Activated naive CD8-positive, alpha-beta T cell treated with anti-CD3 and anti-CD28 coated beads, Interleukin-2, amount 50 U/mL, for 24 hours (primary cell): Measurements from ENCODE around the gene MAN1B1.
A peak's percentile ranks its signal among the peaks of the same experiment; 100 is the strongest.
"Not testable (repeated sequence)": the region's sequence is repeated elsewhere in the genome, so short reads cannot be mapped to it uniquely, and the experiment has no call there.

Source experiments
- ATAC-seq: fragments of 150-1000 bp; cut with Tn5 transposase; one replicate; pipeline ENCODE4 v1.10.0; 2021
- DNase-seq: peaks from one replicate; pipeline ENCODE4 v3.0.0; 2021
- H3K27ac Mint-ChIP-seq: one replicate; pipeline ENCODE4 v1.8.0; 2021; ENCODE audit warnings: mild to moderate bottlenecking, mixed read lengths
- H3K27me3 Mint-ChIP-seq: one replicate; pipeline ENCODE4 v1.8.0; 2021; ENCODE audit warnings: mixed read lengths
- H3K36me3 Mint-ChIP-seq: one replicate; pipeline ENCODE4 v1.8.0; 2021; ENCODE audit warnings: low read depth, mixed read lengths
- H3K4me1 Mint-ChIP-seq: one replicate; pipeline ENCODE4 v1.8.0; 2021; ENCODE audit warnings: mixed read lengths
- H3K4me3 Mint-ChIP-seq: one replicate; pipeline ENCODE4 v1.8.0; 2021; ENCODE audit warnings: mild to moderate bottlenecking, moderate library complexity, mixed read lengths
- H3K9me3 Mint-ChIP-seq: one replicate; pipeline ENCODE4 v1.8.0; 2021; ENCODE audit warnings: mixed read lengths

Gene MAN1B1

DNA sequence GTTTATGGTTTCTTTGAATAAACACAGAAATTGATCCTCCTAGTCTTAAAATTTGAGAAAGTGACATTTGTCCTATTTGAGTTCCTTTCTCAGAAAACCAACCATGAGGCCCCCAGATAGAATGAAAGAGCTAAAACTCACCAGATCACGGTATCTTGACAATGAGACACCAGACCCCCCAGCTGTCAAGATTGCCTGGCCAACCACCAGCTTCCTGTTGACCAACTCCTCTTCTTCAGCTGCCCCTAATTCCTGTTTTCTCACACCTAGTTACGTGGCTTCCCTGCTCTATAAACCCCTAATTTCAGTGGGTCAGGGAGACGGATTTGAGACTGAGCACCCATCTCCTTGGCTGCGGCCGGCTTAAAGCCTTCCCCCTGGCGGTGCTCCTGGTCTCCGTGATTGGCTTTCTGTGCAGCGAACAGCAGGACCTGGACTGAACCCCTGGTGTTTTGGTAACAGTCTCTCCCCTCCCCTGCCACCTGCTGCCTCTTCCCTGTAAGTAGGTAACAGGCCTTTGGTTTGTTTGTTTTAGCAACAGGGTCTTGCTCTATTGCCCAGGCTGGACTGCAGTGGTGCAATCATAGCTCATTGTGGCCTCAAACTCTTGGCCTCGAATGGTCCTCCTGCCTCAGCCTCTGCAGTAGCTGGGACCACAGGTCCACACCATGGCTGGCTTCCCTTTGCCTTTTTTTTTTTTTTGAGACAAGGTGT lies 28.1 kb upstream of the MAN1B1 start:
- no peak for ATAC-seq
- Mint-ChIP-seq H3K4me1 (no peaks in the 10 kb centered on the region), H3K36me3 (no peaks in the 10 kb centered on the region)

DNA sequence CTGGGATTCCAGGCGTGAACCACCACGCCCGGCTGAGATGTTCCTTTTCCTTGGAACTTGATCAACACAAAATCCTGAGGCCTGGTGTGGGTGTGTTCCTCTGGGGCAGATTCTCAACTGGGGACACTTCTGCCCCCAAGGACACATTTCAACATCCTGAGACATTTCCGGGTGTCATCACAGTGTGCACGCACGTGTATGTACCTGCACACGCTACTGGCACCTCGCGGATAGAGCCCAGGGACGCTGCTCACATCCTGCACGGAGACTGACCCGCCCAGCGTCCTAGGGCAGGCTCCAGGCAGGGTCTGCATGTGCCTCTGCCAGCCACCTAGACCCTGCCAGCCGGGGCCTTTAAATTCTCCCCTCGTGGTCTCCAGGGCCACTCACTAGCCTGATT lies 24.4 kb upstream of the MAN1B1 start:
- H3K9me3 Mint-ChIP-seq = no peaks in the 10 kb centered on the region
- no peak for DNase-seq
- H3K27me3 Mint-ChIP-seq = peaks cover 2% of the 10 kb centered on the region
- no peak overlapping the region for H3K27ac Mint-ChIP-seq
- no peak overlapping the region for H3K4me3 Mint-ChIP-seq
- H3K36me3 Mint-ChIP-seq = no peaks in the 10 kb centered on the region
- no peak for ATAC-seq
- H3K4me1 Mint-ChIP-seq = no peaks in the 10 kb centered on the region

More for the DNA sequence above, 28.1 kb upstream of the MAN1B1 start:
- H3K27ac Mint-ChIP-seq = no peak overlapping the region
- no peaks in the 10 kb centered on the region for H3K9me3 Mint-ChIP-seq
- H3K27me3 Mint-ChIP-seq = no peaks in the 10 kb centered on the region
- no peak overlapping the region for H3K4me3 Mint-ChIP-seq
- DNase-seq = no peak

DNA sequence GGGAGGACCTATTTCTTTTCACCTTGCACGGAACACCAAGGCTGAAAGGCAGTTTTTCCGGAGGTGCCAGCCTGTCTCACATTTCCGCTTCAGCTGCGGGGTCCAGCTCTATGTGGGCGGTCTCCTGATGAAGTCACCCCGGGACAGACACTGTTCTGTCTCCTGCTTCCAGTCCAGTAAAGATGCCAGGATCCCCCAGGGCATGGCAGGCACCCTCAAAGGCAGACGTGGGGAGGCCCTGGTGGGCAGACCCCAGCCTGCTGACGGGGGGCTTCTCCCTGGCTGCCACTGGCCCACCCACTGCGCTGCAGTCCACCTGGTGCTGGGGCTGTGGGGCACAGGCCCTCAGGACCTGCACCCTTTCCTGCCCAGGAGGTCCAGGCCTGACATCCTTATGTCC lies 24.0 kb upstream of the MAN1B1 start:
- H3K9me3 Mint-ChIP-seq, H3K4me3 Mint-ChIP-seq, H3K4me1 Mint-ChIP-seq, DNase-seq, ATAC-seq, H3K27me3 Mint-ChIP-seq, H3K27ac Mint-ChIP-seq, H3K36me3 Mint-ChIP-seq: not testable (repeated sequence)

DNA sequence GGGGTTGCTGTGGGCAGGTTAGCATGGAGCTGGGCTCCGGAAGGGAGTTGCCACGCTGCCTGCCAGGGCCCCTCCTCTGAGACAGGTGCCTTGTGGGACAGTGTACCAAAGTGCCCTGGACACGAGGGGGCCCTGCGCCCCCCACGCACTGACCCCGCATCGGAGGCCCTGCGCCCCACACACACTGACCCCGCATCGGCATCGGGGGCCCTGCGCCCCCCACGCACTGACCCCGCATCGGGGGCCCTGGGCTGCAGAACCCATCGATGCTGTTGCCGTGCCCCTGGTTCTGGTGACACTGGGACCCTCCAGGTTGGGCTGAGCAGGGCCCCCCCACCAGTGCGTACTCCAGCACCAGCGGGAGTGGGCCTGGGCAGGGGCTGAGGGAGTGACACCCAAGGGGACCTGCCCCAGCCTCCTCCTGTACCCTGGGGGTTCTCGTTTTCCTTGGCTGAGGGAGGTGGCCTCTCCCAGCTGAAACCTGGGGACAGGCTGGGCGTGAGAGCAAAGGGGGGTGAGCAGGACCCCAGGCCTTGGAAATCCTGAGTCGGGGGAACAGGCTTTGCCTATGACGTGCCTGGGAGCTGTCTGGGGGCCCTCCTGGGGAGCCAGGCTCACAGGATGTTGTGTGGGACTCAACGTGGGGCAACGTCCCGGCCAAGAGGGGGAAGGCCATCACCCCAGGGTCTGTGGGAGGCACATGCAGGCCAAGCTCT lies 23.3 kb upstream of the MAN1B1 start:
- H3K27ac Mint-ChIP-seq = no peak overlapping the region
- DNase-seq (no peak), ATAC-seq (no peak)
- no peak overlapping the region for H3K4me3 Mint-ChIP-seq
- peaks cover 2% of the 10 kb centered on the region for H3K27me3 Mint-ChIP-seq
- H3K4me1 Mint-ChIP-seq = peaks cover 4% of the 10 kb centered on the region
- no peaks in the 10 kb centered on the region for H3K9me3 Mint-ChIP-seq
- no peaks in the 10 kb centered on the region for H3K36me3 Mint-ChIP-seq

DNA sequence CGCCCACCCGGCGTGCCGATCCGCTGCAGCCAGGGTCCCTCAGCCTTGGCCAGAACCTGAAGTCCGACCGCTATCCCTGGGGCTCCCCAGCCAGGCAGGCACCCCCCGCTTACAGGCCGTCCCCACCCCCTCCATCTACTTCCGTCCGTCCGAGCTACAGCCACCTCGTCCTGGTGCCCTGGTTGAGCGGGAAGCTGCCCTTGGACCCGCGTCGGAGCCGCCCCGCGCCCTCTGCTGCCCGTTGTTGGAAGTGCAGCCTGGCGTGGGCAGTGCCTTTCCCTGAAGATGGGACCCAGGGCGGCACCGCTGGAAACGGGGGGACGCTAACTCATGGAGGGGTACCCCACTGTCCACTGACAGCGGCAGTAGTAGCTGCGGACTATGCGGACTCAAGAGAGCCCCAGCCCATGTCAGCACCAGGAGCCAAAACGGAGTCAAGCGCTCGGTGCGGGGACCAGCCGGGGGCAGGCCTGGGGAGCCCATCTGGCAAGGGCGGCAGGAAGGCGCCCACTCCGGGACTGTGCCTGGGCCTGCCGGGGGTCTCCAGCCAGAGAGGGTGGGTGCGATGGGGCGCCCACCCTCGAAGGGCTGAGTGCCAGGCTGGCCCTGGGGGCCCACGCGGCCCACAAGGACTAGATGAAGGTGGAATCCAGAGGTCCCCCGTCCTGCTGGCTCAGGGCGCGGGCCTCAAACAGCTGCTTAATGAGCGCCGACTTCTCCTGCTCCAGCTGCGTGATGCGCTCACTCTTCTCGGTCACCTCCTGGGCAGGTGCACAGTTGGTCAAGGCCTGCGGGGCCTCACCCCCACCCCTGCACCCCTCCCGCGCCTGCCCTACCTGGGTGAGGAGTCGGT lies 22.5 kb upstream of the MAN1B1 start:
- H3K9me3 Mint-ChIP-seq = no peaks in the 10 kb centered on the region
- ATAC-seq (no peak), DNase-seq (peak; percentile 78)
- no peak overlapping the region for H3K27ac Mint-ChIP-seq
- H3K27me3 Mint-ChIP-seq = peaks cover 2% of the 10 kb centered on the region
- no peak overlapping the region for H3K4me3 Mint-ChIP-seq
- no peaks in the 10 kb centered on the region for H3K36me3 Mint-ChIP-seq
- H3K4me1 Mint-ChIP-seq = peaks cover 5% of the 10 kb centered on the region

DNA sequence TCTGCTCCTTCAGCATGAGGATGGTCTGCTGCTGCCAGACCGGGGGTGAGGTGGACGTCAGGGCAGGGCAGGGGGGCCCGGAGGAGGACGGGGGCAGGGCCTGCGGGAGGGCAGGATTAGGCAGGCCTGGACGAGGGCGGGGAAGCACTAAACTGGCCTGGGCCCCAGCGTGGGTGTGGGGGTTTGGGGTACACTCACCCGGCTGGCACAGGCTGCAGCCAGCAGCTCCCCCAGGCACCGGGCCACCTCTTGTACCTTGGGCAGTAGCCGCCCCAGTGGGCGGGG lies 22.0 kb upstream of the MAN1B1 start:
- no peak for DNase-seq
- H3K4me3 Mint-ChIP-seq = no peak overlapping the region
- H3K27ac Mint-ChIP-seq = no peak overlapping the region
- H3K36me3 Mint-ChIP-seq = no peaks in the 10 kb centered on the region
- H3K4me1 Mint-ChIP-seq = peaks cover 6% of the 10 kb centered on the region
- peaks cover 2% of the 10 kb centered on the region for H3K27me3 Mint-ChIP-seq
- ATAC-seq = no peak
- H3K9me3 Mint-ChIP-seq = no peaks in the 10 kb centered on the region

DNA sequence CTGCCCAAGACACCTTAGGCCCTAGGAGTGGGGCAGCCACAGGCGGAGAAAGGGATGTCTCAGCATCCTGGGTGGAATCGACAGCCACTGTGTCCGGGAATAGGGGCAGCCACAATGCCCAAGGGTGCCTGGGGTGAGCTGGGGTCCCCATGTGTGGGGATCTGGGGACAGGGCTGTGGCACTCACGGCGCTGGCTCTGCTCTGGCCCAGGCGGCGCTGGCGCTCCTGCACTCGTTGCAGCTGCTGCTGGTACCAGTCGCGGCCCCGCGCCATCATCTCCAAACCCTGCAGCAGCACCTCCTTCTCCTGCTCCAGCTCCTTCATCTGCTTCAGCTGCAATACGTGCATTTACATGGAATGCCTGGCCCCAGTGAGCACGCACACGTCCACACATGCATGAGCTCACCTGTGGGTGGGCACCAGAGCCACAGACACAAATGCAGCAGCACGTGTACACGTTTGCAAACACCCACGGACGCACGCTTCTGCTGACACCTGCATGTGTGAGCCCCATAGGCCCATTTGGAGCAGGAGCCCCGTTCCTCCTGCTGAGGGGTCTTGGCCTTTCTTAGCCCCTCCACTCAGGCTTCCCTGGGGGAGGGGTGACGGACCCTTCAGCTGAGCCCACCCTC lies 21.3 kb upstream of the MAN1B1 start:
- DNase-seq (no peak), ATAC-seq (no peak)
- H3K36me3 Mint-ChIP-seq = no peaks in the 10 kb centered on the region
- H3K27ac Mint-ChIP-seq = no peak overlapping the region
- no peak overlapping the region for H3K4me3 Mint-ChIP-seq
- peaks cover 2% of the 10 kb centered on the region for H3K27me3 Mint-ChIP-seq
- no peaks in the 10 kb centered on the region for H3K9me3 Mint-ChIP-seq
- H3K4me1 Mint-ChIP-seq = peaks cover 7% of the 10 kb centered on the region

DNA sequence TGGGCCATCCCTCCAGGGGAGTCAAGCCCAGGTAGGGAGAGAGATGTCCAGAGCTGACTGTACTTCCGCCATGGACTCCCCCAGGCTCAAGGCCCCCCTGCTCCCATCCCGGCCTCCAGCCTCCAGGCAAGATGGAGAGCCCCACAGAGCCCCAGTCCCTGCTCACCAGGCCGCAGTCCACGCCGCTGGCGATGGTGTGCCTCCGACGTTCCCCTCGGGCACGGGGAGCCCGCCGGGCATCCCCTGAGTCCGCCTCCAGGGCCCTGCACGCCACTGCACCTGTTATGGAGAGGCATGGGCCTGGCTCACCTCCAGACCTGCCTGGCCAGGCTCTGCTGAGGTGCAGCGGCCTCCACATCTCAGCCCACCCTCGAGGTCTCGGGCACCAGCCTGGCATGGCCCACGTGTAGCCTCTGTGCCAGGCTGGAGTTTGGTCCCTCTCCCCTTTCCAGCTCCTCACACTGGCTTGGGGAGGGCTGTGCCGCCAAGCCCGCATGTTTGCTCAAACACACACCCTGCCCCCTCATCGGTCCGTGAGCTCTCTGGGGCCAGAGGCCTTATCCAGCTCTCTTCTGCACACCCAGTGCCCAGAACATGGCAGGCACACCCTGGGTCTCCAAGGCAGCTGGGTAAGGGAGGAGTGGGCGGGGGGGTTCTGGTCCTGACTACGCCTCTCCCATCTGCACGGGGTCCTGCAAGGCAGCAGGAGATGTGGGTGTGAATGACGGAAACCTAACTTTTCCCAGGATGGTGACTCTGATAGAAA lies 20.5 kb upstream of the MAN1B1 start:
- H3K4me3 Mint-ChIP-seq = no peak overlapping the region
- H3K36me3 Mint-ChIP-seq = no peaks in the 10 kb centered on the region
- DNase-seq (no peak), ATAC-seq (no peak)
- no peak overlapping the region for H3K27ac Mint-ChIP-seq
- H3K4me1 Mint-ChIP-seq = peaks cover 14% of the 10 kb centered on the region
- no peaks in the 10 kb centered on the region for H3K9me3 Mint-ChIP-seq
- H3K27me3 Mint-ChIP-seq = peaks cover 2% of the 10 kb centered on the region

DNA sequence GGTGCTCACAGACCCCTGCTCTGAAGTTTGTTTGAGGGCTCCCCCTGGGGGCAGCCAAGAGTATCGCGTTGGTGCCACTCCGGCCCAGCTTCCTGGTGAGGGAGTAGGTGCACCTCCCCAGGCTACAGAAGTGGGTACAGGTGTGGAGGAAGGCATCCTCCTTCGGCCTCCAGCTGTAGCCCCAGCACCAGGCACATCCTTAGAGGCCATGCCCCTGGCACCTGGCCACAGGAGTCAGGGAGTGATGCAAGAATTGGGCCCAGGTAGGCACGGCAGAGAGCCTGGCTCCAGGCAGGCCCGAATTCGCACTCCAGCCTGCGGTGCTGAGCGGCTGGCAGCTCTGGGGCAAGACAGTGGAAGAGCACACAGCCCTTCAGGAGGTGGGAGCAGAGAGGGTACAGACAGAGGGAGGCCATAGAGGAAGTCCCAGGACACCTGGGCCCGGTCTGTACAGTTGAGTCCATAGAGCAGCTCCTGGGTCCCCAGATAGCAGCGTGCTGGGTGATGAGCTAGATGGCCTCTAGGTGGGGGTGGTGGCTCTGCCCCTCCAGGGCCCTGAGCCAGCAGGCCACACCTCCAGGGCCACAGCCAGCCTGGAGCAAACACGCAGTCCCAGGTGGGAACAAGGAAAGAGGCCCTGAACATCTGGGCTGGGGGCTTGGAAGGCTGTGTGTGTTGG lies 18.8 kb upstream of the MAN1B1 start:
- Mint-ChIP-seq H3K9me3 (no peaks in the 10 kb centered on the region), H3K4me1 (peaks cover 17% of the 10 kb centered on the region), H3K27me3 (peaks cover 2% of the 10 kb centered on the region), H3K27ac (no peak overlapping the region), H3K4me3 (peak overlapping the region; percentile 55), H3K36me3 (no peaks in the 10 kb centered on the region)
- DNase-seq (peak; percentile 89), ATAC-seq (peak; percentile 55)

DNA sequence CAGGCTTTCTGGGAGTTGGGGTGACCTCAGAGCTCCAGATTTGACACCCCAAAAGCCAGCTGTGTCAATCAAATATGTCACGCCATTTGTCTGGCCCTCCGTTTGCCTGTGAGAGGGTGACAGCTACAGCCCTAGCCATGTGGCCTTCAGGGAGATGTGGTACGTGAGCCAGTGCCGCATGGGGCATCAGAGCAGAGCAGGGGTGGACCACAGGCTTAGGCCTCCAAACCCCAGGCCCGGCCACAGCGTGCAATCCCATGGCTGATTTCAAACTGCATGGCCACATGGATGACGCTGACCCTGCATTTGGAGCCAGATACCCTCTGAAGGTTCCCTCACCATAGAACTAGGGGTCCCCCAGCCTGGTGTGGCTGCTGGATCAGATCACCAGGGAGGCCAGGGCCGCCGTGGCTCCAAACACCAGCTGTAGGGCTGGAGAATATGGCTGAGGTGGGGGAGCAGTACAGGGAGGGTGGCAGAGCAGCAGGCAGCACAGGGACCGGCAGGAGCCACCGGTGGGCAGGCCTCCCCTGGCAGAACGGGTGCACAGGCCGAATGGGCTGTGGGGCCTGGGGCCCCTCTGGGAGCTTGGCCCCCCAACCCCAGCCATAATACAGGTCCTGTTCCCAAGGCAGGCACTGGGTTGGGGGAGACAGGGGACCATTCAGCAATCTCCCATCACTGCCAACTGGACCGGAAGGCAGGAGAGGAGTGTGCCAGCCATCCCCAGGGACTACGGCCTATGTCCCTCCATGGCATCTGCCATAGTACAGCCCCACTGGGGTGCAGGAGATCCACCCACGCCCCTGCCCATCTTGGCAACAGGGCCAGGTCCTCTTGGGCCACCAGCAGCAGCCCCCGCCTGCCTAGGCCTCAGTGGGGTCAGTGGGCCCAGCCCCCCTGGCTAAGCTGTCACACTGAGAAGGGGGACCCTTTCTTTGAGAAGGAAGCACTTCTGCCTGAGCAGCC lies 18.0 kb upstream of the MAN1B1 start:
- peak overlapping the region; percentile 55 for H3K4me3 Mint-ChIP-seq
- no peak overlapping the region for H3K27ac Mint-ChIP-seq
- ATAC-seq = no peak
- H3K36me3 Mint-ChIP-seq = no peaks in the 10 kb centered on the region
- no peak for DNase-seq
- no peaks in the 10 kb centered on the region for H3K9me3 Mint-ChIP-seq
- peaks cover 19% of the 10 kb centered on the region for H3K4me1 Mint-ChIP-seq
- peaks cover 2% of the 10 kb centered on the region for H3K27me3 Mint-ChIP-seq

DNA sequence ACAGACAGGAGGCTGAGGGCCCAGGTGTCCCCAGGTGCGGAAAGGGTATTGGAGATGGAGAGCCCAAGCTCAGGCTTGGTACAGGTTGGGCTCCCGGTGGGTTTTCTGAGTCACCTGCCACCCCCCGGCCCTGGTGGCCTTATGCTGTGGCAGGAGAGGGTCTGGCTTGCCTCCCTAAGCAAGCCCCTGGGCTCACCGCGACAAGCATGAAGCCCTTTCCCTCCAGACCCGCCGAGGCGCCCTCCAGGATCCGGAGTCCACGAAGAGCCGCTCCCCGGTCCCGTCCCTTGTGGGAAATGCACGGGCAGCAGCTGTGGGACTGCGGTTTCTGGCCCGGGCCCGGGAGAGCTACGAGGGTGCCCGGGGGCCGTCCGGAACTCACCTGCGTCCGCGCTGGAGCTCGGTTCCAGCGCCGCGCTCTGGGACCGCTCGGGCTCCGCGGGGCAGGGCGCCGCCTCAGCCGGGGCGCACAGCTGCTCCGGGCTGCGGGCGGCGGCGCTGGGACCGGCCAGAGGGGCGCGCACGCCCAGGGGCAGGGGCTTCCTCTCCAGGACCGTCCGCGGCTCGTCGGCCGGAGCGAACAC lies 17.2 kb upstream of the MAN1B1 start:
- Mint-ChIP-seq H3K4me1 (peaks cover 19% of the 10 kb centered on the region), H3K36me3 (no peaks in the 10 kb centered on the region), H3K4me3 (peak overlapping the region; percentile 55), H3K27me3 (no peaks in the 10 kb centered on the region), H3K9me3 (no peaks in the 10 kb centered on the region), H3K27ac (no peak overlapping the region)
- DNase-seq (no peak), ATAC-seq (no peak)

DNA sequence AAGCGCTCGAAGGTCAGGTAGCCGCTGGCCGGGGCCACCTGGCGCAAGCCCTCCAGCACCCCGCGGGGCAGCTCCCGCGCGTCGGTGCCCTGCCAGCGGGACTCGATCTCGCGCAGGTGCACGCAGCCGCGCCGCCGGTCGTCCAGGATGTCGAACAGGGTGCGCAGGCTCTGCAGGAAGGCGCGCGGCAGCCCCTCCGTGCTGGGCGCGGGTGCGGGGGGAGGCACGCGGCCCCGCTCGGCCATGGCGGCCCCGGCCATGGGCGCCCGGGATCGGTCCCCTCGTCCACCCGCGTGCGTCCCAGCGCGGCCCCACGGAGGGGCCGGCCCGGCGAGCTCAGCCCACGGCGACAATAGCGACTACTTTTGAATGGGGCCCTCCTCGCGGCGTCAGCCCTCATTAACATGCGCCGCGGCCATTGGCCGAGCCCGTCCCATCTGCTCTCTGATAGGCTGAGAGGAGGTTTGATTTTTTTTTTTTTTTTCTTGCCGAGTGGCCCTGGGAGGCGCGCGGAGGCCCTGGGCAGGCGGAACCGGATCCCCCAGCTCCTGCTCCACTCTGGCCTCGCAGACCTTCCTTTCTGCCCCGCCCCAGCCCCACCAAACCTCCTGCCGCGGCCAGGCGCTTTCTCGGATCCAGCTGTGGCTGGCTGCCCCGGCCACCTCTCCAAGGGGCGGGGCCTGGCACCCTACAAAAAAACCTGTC lies 16.4 kb upstream of the MAN1B1 start, which contains the start of gene SAPCD2:
Gene SAPCD2, minus strand, starts transcription at position 357 of the 705 bp plus-strand sequence. Its CDS starts 97 bp downstream, at position 260.
- H3K27me3 Mint-ChIP-seq = no peaks in the 10 kb centered on the region
- no peaks in the 10 kb centered on the region for H3K36me3 Mint-ChIP-seq
- no peaks in the 10 kb centered on the region for H3K9me3 Mint-ChIP-seq
- peaks cover 19% of the 10 kb centered on the region for H3K4me1 Mint-ChIP-seq
- H3K27ac Mint-ChIP-seq = peak within 1 kb of the TSS; percentile 72
- DNase-seq (peak; percentile 81), ATAC-seq (peak; percentile 87)
- peak within 1 kb of the TSS; percentile 77 for H3K4me3 Mint-ChIP-seq
